ENCODE results near the gene DRGX.

DNA sequence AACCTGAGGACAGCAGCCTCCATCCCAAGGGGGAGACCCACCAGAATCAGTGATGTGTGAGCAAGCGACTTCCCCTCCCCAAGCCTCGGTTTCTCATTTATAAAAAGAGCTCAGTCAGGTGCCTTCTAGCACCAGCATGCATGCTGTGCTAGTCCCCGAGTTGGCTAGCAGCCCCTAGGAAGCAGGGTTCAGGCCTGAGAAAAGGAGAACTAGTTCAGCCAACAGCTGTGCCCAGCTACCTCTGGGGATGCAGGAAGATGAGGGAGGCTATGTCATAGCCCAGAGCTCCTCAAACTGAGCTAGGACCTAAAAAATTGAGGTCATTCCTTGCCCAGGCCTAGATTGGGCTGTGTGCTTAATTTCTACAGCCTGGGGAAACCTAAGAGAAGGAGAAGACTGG is 13.7 kb downstream of the DRGX start:
- no peak for TF ChIP-seq POLR2A (IDR thresholded peaks at IDR 0.05)
- TF ChIP-seq, protein P1, sequence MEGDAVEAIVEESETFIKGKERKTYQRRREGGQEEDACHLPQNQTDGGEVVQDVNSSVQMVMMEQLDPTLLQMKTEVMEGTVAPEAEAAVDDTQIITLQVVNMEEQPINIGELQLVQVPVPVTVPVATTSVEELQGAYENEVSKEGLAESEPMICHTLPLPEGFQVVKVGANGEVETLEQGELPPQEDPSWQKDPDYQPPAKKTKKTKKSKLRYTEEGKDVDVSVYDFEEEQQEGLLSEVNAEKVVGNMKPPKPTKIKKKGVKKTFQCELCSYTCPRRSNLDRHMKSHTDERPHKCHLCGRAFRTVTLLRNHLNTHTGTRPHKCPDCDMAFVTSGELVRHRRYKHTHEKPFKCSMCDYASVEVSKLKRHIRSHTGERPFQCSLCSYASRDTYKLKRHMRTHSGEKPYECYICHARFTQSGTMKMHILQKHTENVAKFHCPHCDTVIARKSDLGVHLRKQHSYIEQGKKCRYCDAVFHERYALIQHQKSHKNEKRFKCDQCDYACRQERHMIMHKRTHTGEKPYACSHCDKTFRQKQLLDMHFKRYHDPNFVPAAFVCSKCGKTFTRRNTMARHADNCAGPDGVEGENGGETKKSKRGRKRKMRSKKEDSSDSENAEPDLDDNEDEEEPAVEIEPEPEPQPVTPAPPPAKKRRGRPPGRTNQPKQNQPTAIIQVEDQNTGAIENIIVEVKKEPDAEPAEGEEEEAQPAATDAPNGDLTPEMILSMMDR (IDR thresholded peaks at IDR 0.05): no peak

Measured in tibial nerve (tissue), 3 donors.